ENCODE measurements around the gene CREB5.

GRCh38 chr7:28837216-28837615, 424.9 kb downstream of the CREB5 start:
- no peak for TF ChIP-seq CTCF (IDR thresholded peaks at IDR 0.05 in 4 of 5, conservative IDR thresholded peaks at IDR 0.05 in 1 of 5)
- TF ChIP-seq POLR2A (IDR thresholded peaks at IDR 0.05): no peak

Measured in gastrocnemius medialis (tissue), 4 donors.